GM12878 (cell line): Measurements from ENCODE around the gene RIMBP2. TPM values are rescaled to one million over a fixed set of nuclear protein-coding genes. Genes with fewer than 3 reads are reported as not detected.

Source experiments
- ATAC-seq: fragments of 200-7000 bp; cut with Tn5 transposase; 3 replicates; pipeline ENCODE4 v1.9.1; 2020; ENCODE audit warnings: mild to moderate bottlenecking, moderate library complexity
- BruUV-seq: library from RNA; stranded (reverse); fragments of 400-500 nt; replicated peaks from 2 replicates; lab custom pipeline; 2021; lab: Mats Ljungman, UMichigan
- CTCF ChIA-PET: fragments of 300-600 bp; sonication (Branson Sonifier 250); formaldehyde crosslinking; extraction: SDS; loops from one replicate; lab custom pipeline; 2021; ENCODE audit warnings: inconsistent platforms; lab: Yijun Ruan, JAX
- POLR2A ChIA-PET: fragments of 350-600 bp; formaldehyde crosslinking; extraction: SDS; loops from one replicate; lab custom pipeline; 2021; ENCODE audit warnings: inconsistent platforms; lab: Charles Lee
- RAD21 ChIA-PET: fragments of 300-600 bp; sonication (Branson Sonifier 250); formaldehyde crosslinking; loops from one replicate; lab custom pipeline; 2023; ENCODE audit warnings: antibody characterized with exemption; ENCODE audit not compliant: unreplicated experiment; lab: Charles Lee
- SMC1A ChIA-PET: fragments of 300-600 bp; sonication (Branson Sonifier 250); formaldehyde crosslinking; loops from one replicate; lab custom pipeline; 2023; ENCODE audit not compliant: unreplicated experiment, uncharacterized antibody; lab: Charles Lee
- DNase-seq: peaks from one replicate; pipeline ENCODE4 v3.0.0-alpha.2; 2011; ENCODE audit warnings: low read depth, low spot score
- FAIRE-seq: peaks from 3 replicates; lab custom pipeline; 2011; peaks lifted over from hg19 to GRCh38; lab: Jason Lieb, UNC
- H2AFZ ChIP-seq: 2 replicates; pipeline ENCODE4 v1.6.0; 2011; ENCODE audit warnings: low read depth, low read length, control low read depth; ENCODE audit not compliant: control insufficient read depth
- H3K27ac ChIP-seq: 2 replicates; pipeline ENCODE4 v1.5.1; 2011; ENCODE audit warnings: control low read depth; ENCODE audit not compliant: control insufficient read depth, insufficient read depth
- H3K27me3 ChIP-seq, 2 experiments: replicated peaks in 1 of 2; 2 replicates each; pipeline versions ENCODE4 v1.6.0 to v1.6.1; 2011; ENCODE audit warnings: low read length in 1 of 2; ENCODE audit not compliant: control insufficient read depth in 2 of 2, insufficient read depth in 2 of 2
- H3K36me3 ChIP-seq, 2 experiments: 2 replicates each; pipeline ENCODE4 v1.5.1; 2011; ENCODE audit warnings: low read length in 1 of 2; ENCODE audit not compliant: control insufficient read depth in 2 of 2, insufficient read depth in 2 of 2
- H3K4me1 ChIP-seq: 2 replicates; pipeline ENCODE4 v1.6.1; 2011; ENCODE audit warnings: mild to moderate bottlenecking, low read length, moderate library complexity, mixed read lengths; ENCODE audit not compliant: control insufficient read depth, insufficient read depth
- H3K4me2 ChIP-seq: 2 replicates; pipeline ENCODE4 v1.6.0; 2011; ENCODE audit warnings: control low read depth; ENCODE audit not compliant: control insufficient read depth, insufficient read depth
- H3K4me3 ChIP-seq: fragments of 200-600 bp; sonication (generic); 2 replicates; pipeline ENCODE4 v1.5.1; 2016
- H3K79me2 ChIP-seq: 2 replicates; pipeline ENCODE4 v1.6.0; 2011; ENCODE audit warnings: low read length; ENCODE audit not compliant: control insufficient read depth, insufficient read depth
- H3K9ac ChIP-seq: 2 replicates; pipeline ENCODE4 v1.8.0; 2011; ENCODE audit warnings: low read length, control low read depth, mixed read lengths; ENCODE audit not compliant: control insufficient read depth, insufficient read depth
- H3K9me3 ChIP-seq: replicated peaks from 3 replicates; pipeline ENCODE4 v1.5.1; 2011; ENCODE audit warnings: mild to moderate bottlenecking, low read length; ENCODE audit not compliant: control insufficient read depth, insufficient read depth
- H4K20me1 ChIP-seq: 2 replicates; pipeline ENCODE4 v1.6.0; 2011; ENCODE audit not compliant: control insufficient read depth, insufficient read depth
- POLR2AphosphoS5 ChIP-seq: IDR thresholded peaks from 2 replicates; pipeline ENCODE4 v1.6.1; 2011; ENCODE audit warnings: mild to moderate bottlenecking, low read length, inconsistent platforms
- SIN3A ChIP-seq: IDR thresholded peaks from 2 replicates; pipeline ENCODE4 v1.6.1; 2012; ENCODE audit warnings: low read depth, low read length, improper control_type of control experiment
- USF2 ChIP-seq: IDR thresholded peaks from 2 replicates; pipeline ENCODE4 v1.6.1; 2011; ENCODE audit warnings: low read depth, low read length, improper control_type of control experiment, borderline replicate concordance
- WGBS: methylation state at CpG from one replicate; pipeline ENCODE4 v1.1.6; 2016; ENCODE audit warnings: low lambda C conversion rate; ENCODE audit not compliant: insufficient replicate concordance, insufficient coverage; ENCODE audit errors: missing lambda C conversion rate; 5-methylcytosine and 5-hydroxymethylcytosine counted together
- in situ Hi-C: fragments of 300-500 bp; cut with MboI; formaldehyde crosslinking; loops from 9 replicates; pipeline ENCODE4 v1.14.3; 2018; ENCODE audit warnings: mixed read lengths
- intact Hi-C: fragments of 100-400 bp; cut with micrococcal nuclease; formaldehyde crosslinking; loops from one replicate; pipeline ENCODE4 v1.14.2; 2022; ENCODE audit not compliant: unreplicated experiment
- polyA plus RNA-seq, 11 experiments: library from polyadenylated mRNA; depleted of rRNA in 4 of 11; unstranded in 6 of 11; stranded (reverse) in 5 of 11; fragments of >200 nt; fragmentation: Nextera tagmentation in 4 of 11; fragmentation: Illumina TruSeq in 1 of 11; extraction: Ambion mirVana in 4 of 11; extraction: Trizol in 1 of 11; gene quantifications; 1 replicate in 1 of 11; 2 replicates in 10 of 11; pipeline versions ENCODE4 v1.2.1 to v1.2.3, GENCODE V29; 2011 to 2016; ENCODE audit warnings: inconsistent platforms in 2 of 11, missing spikeins in 2 of 11, low read depth in 1 of 11
- total RNA-seq, 4 experiments: library from RNA; depleted of rRNA in 3 of 4; stranded (reverse); fragments of >200 nt in 3 of 4; fragmentation: Illumina TruSeq in 1 of 4; extraction: Trizol in 1 of 4; gene quantifications; 2 replicates each; pipeline versions ENCODE4 v1.2.1 to v1.2.3, GENCODE V29; 2013 to 2021
- TF ChIP-seq, protein P1 (sequence below): IDR thresholded peaks from 2 replicates; pipeline ENCODE4 v1.6.1; 2012; ENCODE audit warnings: low read length, inconsistent platforms

The RIMBP2 gene
- total and polyA plus RNA-seq, 10 of the 15 experiments (the other 5 are each of a cell fraction or from before 2014, with no cell fraction given), result 0.04 to 2.9 (median 0.07) TPM; not detected in 1

DNA sequence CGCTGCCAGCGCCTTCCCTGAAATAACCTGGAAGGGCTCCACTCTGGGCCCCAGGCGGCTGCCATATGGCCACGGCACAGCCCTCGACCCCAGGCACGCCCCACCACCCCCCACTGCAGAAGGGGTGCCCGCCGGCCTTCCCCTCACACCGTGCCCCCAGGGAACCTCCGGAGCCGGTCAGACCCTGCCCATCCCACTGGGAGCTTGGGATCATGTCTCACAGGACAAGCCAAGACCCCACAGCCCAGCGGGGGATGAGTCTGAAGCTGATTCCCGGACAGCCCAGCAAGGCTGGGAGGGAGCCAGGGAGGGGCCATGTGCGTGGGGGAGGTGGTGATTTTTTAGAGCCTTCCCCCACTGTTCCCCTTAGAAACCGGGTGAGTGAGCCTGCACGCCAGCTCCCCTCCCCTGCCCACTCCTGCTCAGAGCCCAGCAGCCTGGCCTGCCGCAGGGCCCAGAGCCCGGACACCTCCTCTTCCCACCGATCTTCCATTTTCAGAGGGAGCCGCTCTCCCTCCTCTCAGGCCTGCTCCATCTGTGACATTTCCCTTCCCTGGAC, 1.4 kb downstream of the RIMBP2 start:
- ChIA-PET CTCF (interaction anchor here (1.2 to 1.4 kb wide), 2 partner anchors 34 to 379 kb away, joined by 3 read pairs; no protein-coding TSS in a partner anchor), POLR2A (interaction anchor here (1.1 kb wide), 1 partner anchor 18 kb away, joined by 3 read pairs; no protein-coding TSS in a partner anchor), SMC1A (interaction anchor here (1.6 kb wide), 1 partner anchor 33 kb away, joined by 6 read pairs; no protein-coding TSS in a partner anchor), RAD21 (interaction anchor here (1.1 to 1.9 kb wide), 3 partner anchors 33 to 233 kb away, joined by 3 to 6 read pairs (median 5); no protein-coding TSS in a partner anchor)
- H3K4me3 ChIP-seq, result peak overlapping the region; percentile 50
- peak overlapping the region; percentile 38; the same call in 1 of the 2 replicates for H3K4me2 ChIP-seq
- 3% methylated on average over 16 of the region's 20 CpGs for WGBS
- H3K4me1 ChIP-seq, result no peaks in the 10 kb centered on the region
- TF ChIP-seq, protein P1, sequence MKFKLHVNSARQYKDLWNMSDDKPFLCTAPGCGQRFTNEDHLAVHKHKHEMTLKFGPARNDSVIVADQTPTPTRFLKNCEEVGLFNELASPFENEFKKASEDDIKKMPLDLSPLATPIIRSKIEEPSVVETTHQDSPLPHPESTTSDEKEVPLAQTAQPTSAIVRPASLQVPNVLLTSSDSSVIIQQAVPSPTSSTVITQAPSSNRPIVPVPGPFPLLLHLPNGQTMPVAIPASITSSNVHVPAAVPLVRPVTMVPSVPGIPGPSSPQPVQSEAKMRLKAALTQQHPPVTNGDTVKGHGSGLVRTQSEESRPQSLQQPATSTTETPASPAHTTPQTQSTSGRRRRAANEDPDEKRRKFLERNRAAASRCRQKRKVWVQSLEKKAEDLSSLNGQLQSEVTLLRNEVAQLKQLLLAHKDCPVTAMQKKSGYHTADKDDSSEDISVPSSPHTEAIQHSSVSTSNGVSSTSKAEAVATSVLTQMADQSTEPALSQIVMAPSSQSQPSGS, result no peak
- TF ChIP-seq USF2, result no peak
- TF ChIP-seq POLR2AphosphoS5, result 0 out of 2 replicates have a peak, but pooled peaks have one; percentile 54
- TF ChIP-seq SIN3A, result no peak
- no peaks in the 10 kb centered on the region for H4K20me1 ChIP-seq
- H2AFZ ChIP-seq, result no peak overlapping the region; the same call in 1 of the 2 replicates
- BruUV-seq, result no TSS peak
- intact Hi-C loops (loop anchor here (10.0 kb wide), 1 partner anchor 140 kb away; no protein-coding TSS in a partner anchor), in situ Hi-C loops (no loop called here)
- H3K9me3 ChIP-seq, result no peaks in the 10 kb centered on the region
- no peaks in the 10 kb centered on the region for H3K36me3 ChIP-seq
- DNase-seq (no peak), FAIRE-seq (no peak), ATAC-seq (peak; percentile 58)
- H3K9ac ChIP-seq, result peak overlapping the region; percentile 60; the same call in 1 of the 2 replicates
- H3K27ac ChIP-seq, result peak overlapping the region; percentile 52; the same call in 1 of the 2 replicates
- peaks cover 11% of the 10 kb centered on the region for H3K79me2 ChIP-seq
- no peaks in the 10 kb centered on the region; a peak in 1 of 4 replicates for H3K27me3 ChIP-seq
